Lower leg skin (tissue), 3 donors: ENCODE results near the gene SCN3A.

Source experiments
- CTCF ChIP-seq, 3 donors: fragments of 450-650 bp; IDR thresholded peaks; one replicate each; pipeline ENCODE4 v1.5.1; 2016; ENCODE audit warnings: antibody characterized with exemption in 3 of 3, mild to moderate bottlenecking in 3 of 3, moderate library complexity in 2 of 3
- POLR2A ChIP-seq, 2 donors: fragments of 450-650 bp; IDR thresholded peaks; one replicate each; pipeline ENCODE4 v1.6.1; 2016 to 2017; ENCODE audit warnings: antibody characterized with exemption in 2 of 2, mild to moderate bottlenecking in 1 of 2, moderate library complexity in 1 of 2

GRCh38 chr2:165044505-165045303, 159.1 kb downstream of the SCN3A start:
- TF ChIP-seq CTCF (IDR thresholded peaks at IDR 0.05) (no peak), POLR2A (IDR thresholded peaks at IDR 0.05) (no peak)
